HG02885 (cell line): ENCODE results near the gene MYLK4.

Experiments
- ATAC-seq: cut with Tn5 transposase; IDR thresholded peaks from one replicate; pipeline ENCODE4 v1.9.1; 2021; ENCODE audit warnings: mild to moderate bottlenecking; ENCODE audit not compliant: unreplicated experiment, poor library complexity

Gene MYLK4

GRCh38 chr6:2713473-2714110 is 37.1 kb downstream of the MYLK4 start:
- ATAC-seq, result no peak

DNA sequence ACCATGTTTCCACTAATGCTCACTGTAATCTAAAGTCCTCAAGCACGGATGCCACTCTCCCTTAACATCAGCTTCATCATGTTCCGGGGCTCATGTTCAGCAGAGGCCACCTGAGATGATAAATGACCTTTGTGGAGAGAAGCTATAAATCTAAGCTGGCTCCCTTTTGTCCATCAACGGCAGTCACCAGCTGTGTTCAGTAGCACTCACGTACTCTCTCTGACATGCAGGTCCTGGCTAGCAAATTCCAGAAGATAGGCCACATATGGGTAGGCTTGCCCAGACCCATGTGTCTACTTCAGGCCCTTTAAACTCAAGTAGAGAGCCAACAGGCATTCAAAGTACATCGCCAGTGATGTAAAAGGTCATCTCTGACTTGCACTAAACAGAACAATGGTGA is 38.6 kb downstream of the MYLK4 start:
- ATAC-seq, result no peak

DNA sequence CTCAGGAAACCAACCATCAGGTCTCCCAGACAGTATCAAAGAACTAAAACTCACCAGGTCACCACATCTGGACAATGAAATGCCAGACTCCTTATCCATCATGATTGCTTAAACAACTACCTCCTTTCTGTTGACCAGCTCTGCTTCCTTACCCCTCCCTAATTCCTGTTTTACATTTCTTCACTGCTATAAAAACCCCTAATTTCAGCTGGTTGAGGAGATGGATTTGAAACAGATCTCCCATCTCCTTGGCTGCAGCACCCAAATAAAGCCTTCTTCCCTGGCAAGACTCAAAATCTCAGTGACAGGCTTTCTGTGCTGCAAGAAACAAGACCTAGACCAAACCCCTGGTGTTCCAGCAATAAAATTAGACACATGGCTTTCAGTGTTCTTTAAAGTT is 40.3 kb downstream of the MYLK4 start:
- no peak for ATAC-seq

- no peak for ATAC-seq
These were observed 42.3 kb downstream of the MYLK4 start for GRCh38 chr6:2708456-2708855.

DNA sequence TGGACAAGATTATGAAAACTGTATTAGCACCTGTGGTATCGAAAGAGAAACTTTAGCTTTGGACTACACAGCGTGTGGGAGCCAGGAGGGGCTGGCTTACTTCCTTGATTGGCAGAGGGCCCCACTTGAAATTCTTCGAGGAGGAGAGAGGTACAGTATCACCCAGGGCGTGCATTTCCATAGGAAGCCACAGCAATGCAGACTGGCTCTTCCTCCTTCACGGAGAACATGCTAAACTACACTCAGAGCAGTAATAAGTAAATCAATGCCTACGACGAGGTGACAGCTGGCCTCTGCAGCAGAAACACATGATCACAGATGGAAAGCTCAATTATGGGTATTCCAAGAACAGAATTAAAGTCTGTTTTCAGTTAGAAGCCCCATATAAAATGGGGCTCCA is 44.2 kb downstream of the MYLK4 start:
- no peak for ATAC-seq

DNA sequence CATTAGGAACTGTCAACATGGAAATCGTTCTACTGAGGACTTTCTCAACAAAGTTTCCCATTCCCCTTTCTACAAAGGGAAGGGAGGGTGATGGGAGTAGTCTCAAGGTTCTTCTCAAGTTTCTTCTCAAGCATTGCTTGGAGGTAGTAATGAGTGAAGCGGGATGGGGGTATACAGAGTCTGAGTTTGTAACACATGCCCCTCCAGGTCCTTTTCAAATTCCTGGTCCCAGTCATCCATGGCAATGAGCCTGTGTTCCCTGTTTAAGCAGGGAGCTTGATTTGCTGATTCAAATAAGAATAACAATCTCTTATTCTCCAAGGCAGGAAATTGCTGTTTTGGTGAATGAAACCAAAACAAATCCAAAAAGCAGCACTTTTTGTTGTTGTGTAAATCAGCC is 45.5 kb downstream of the MYLK4 start:
- no peak for ATAC-seq

- ATAC-seq, result no peak
These were observed 53.4 kb downstream of the MYLK4 start for GRCh38 chr6:2697291-2697690.

DNA sequence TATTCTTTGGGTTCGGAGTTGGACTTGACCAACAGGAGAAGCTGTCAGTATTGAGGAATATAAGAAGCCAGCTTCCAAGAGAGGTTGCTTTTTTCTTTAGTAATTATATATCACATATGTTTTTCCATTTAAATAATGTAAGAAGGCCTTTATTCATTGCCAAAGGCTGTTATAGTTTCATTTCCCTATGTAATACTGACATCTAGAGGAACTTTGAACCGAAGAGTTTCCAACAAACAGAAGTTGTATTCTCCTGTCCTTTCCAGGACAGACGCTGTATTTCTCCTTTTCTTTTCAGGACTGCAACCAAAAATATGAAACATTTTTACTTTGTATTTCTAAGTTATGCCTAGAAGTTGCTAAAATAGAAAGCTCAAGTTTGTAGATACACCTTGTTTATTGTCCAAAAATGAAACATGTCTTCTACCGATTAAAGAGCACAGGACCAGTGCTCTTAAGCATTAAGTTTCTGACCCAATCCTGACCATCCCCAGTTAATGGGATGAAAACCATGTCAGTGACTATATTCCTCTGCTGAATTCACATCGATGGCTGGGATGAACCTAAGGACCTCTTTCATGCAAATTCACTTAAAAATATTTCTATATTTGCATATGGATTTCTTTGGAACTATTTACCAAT is 55.1 kb downstream of the MYLK4 start:
- ATAC-seq, result no peak

GRCh38 chr6:2693231-2693630 is 57.5 kb downstream of the MYLK4 start:
- no peak for ATAC-seq

GRCh38 chr6:2688401-2689064 is 62.2 kb downstream of the MYLK4 start:
- no peak for ATAC-seq

- ATAC-seq, result no peak
These were observed 63.3 kb downstream of the MYLK4 start for GRCh38 chr6:2687456-2687855.

DNA sequence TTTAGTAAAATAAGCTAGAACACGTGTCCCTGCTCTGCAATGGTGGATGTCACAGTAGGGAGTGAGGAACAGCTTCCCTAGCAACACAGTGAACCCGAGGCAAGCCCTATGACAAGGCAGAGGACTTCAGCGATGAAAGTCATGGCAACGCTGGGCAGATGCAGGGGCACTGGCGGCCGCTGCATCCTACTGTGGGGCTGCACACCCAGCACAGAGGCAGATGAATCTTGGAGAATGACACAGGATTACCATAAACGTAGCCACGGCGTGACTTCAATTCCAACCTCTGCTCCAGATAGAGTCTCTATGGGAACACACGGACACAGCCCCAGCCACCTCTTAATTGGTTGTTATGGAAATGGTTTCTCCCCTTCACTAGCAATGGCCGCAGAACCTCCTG is 64.2 kb downstream of the MYLK4 start:
- no peak for ATAC-seq

DNA sequence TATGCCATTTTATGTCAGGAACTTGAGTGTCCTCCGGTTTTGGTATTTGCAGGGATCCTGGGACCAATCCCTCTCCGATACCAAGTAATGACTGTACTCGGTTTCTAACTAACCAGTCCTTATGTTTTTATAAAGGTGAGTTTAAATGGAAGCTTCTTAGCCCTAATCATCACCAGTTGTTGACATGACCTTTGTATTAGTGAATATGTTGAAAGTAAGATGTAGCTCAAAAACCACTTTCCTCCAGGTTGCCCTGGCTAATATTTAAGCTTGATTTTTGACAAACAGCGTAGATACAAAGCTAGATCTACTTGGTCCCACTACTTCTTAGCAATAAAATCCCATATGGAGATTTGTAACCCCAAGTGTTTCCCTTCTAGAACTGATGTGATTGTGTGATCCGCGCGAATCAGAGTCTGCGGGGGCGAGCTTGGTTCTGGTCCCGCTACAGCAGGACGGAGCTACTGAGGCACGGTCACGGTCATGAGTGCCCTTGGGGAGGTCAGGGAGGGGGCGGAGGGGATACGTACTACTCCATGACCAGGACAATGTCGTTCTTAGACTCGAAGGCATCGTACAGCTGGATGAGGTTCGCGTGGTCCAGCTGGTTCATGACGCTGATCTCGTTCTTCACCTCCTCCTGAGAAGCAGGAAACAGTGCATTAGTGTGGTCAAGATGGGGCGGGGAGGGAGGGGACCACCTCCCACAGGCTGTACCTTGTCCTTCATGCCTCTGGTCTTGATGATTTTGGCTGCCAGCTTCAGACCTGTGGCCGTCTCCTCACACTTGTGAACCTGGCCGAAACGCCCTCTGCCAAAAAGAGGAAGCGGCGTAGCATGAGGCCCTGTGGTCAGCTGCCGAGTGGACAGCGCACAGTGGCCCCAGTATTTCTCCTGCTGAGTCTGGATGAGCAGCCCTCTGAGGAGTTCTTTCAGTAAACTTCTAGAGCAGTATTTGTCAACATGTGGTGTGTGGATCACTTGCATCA is 65.7 kb downstream of the MYLK4 start:
- ATAC-seq, result no peak

DNA sequence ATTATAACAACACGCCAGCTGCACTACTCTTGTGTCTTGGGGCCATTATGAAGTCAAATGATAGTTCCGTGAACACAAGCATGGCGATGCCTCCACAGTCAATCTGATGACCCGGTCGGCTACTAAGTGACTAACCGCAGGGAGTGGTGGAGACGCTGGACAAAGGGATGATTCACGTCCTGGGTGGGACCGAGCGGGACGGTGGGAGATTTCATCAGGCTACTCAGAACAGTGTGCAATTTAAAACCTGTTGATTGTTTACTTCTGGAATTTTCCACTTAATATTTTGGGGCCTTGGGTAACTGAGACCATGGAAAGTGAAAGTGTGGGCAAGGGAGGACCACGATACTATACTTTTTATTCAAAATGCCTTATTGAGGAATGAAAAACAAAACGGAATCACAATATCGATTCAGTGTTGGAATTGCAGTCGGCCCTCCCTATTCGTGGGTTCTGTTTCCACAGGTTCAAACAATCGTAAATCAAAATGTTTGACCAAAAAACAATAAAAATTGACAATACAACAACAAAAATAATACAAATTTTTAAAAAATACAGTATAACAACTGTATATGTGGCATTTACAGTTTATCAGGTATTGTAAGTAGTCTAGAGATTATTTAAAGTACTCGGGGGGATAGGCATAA is 66.5 kb downstream of the MYLK4 start:
- ATAC-seq, result no peak

- ATAC-seq, result no peak
These were observed 70.3 kb downstream of the MYLK4 start for GRCh38 chr6:2680264-2680922.

GRCh38 chr6:2677080-2677593 is 73.6 kb downstream of the MYLK4 start:
- no peak for ATAC-seq

DNA sequence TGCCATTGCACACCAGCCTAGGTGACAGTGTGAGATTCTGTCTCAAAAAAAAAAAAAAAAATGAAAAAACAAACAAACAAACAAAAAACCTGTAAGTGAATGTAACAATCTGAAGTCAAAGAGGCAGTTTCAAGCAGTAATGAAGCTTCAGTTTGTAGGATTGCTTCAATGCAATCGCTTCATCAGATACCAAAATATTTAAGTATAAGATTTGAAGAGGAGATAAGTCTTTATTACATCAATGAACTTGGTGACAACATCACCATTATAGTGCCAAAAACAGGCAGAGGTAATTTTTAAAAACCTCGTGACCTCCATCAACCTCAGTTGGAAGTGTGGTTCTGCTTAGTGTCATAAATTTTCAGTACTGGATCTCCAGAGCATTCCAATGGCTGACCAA is 74.7 kb downstream of the MYLK4 start:
- ATAC-seq, result no peak

GRCh38 chr6:2674857-2675256 is 75.9 kb downstream of the MYLK4 start:
- no peak for ATAC-seq

DNA sequence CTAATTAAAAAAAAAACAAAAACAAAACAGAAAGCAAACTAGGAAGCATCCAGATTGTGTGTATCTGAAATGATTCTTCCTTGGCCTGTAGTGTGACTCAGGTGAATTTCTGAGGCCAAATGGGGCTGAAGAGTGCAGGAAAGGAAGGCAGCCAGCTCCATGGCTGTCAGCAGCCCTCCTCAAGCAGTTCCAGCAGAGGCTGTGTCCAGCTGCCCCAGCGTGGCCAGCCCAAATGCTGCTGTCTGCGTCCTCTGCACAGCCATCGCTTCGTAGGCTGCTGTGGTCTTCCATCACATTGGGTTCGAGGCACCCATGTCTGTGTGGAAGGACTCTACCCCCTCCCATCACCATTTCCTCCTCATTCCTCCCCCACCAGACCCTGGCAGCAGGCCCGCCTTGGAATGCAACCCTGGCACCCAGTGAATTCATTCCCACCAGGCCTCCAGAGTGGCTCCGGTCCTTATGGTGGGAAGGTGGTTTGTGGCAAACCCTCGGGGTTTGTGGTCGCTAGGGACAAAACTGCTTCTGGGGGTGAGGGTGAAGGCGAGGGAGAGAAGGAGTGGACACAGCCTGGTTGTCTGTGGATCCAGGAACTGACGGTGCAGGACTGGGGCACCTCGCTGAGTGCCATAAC is 81.5 kb downstream of the MYLK4 start:
- ATAC-seq, result no peak
